HepG2 (cell line): ENCODE data around the gene SORBS2. TPM values are rescaled to one million over a fixed set of nuclear protein-coding genes. Genes with fewer than 3 reads are reported as not detected.

Experiments
- ARHGAP35 ChIP-seq: sonication (generic); formaldehyde crosslinking; IDR thresholded peaks from 2 replicates; pipeline ENCODE4 v1.9.0; 2022; ENCODE audit warnings: mild to moderate bottlenecking, inconsistent platforms, moderate library complexity, missing genetic modification reagents, borderline replicate concordance
- BCLAF1 ChIP-seq: fragments of 450-650 bp; IDR thresholded peaks from 2 replicates; pipeline ENCODE4 v1.6.1; 2017; ENCODE audit warnings: mild to moderate bottlenecking
- BRF2 ChIP-seq: sonication (generic); formaldehyde crosslinking; IDR thresholded peaks from 2 replicates; pipeline ENCODE4 v1.8.1; 2022; ENCODE audit warnings: mild to moderate bottlenecking, missing genetic modification reagents
- GLMP ChIP-seq: sonication (generic); formaldehyde crosslinking; IDR thresholded peaks from 2 replicates; pipeline ENCODE4 v1.9.0; 2021; ENCODE audit warnings: missing genetic modification reagents, mild to moderate bottlenecking, borderline replicate concordance
- GPN1 ChIP-seq: sonication (generic); formaldehyde crosslinking; IDR thresholded peaks from 2 replicates; pipeline ENCODE4 v1.5.1; 2020; ENCODE audit warnings: missing genetic modification reagents, borderline replicate concordance
- HES4 ChIP-seq: sonication (generic); formaldehyde crosslinking; IDR thresholded peaks from 2 replicates; pipeline ENCODE4 v1.9.0; 2021; ENCODE audit warnings: mild to moderate bottlenecking, missing genetic modification reagents, borderline replicate concordance
- HMGXB3 ChIP-seq: sonication (generic); formaldehyde crosslinking; IDR thresholded peaks from 2 replicates; pipeline ENCODE4 v1.4.0; 2020; ENCODE audit warnings: missing genetic modification reagents, borderline replicate concordance
- NFIB ChIP-seq: sonication (generic); formaldehyde crosslinking; IDR thresholded peaks from 2 replicates; pipeline ENCODE4 v1.9.0; 2021; ENCODE audit warnings: missing genetic modification reagents, mild to moderate bottlenecking, borderline replicate concordance
- XBP1 ChIP-seq: sonication (generic); formaldehyde crosslinking; IDR thresholded peaks from 2 replicates; pipeline ENCODE4 v1.5.0; 2020; ENCODE audit warnings: missing genetic modification reagents
- ZBED4 ChIP-seq: sonication (generic); formaldehyde crosslinking; IDR thresholded peaks from 2 replicates; pipeline ENCODE4 v1.4.0; 2020; ENCODE audit warnings: missing genetic modification reagents, borderline replicate concordance
- ZKSCAN1 ChIP-seq: fragments of 150-350 bp; IDR thresholded peaks from 2 replicates; pipeline ENCODE4 v1.6.1; 2014; ENCODE audit warnings: low read length
- ZKSCAN8 ChIP-seq: IDR thresholded peaks from 2 replicates; pipeline ENCODE4 v1.6.1; 2016; ENCODE audit warnings: borderline replicate concordance, missing genetic modification reagents, missing compliant biosample characterization
- ZNF251 ChIP-seq: sonication (generic); formaldehyde crosslinking; IDR thresholded peaks from 2 replicates; pipeline ENCODE4 v1.9.0; 2021; ENCODE audit warnings: mild to moderate bottlenecking, missing genetic modification reagents
- ZNF282 ChIP-seq: fragments of 450-650 bp; IDR thresholded peaks from 2 replicates; pipeline ENCODE4 v1.6.1; 2018; ENCODE audit not compliant: partially characterized antibody
- ZNF550 ChIP-seq: sonication (generic); formaldehyde crosslinking; IDR thresholded peaks from 2 replicates; pipeline ENCODE4 v1.4.0; 2020; ENCODE audit warnings: mild to moderate bottlenecking, missing genetic modification reagents, borderline replicate concordance
- ZNF749 ChIP-seq: sonication (generic); formaldehyde crosslinking; IDR thresholded peaks from 2 replicates; pipeline ENCODE4 v1.8.0; 2022; ENCODE audit warnings: mild to moderate bottlenecking, missing genetic modification reagents, moderate library complexity, borderline replicate concordance
- polyA plus RNA-seq, 8 experiments: library from polyadenylated mRNA; depleted of rRNA in 3 of 8; stranded (reverse) in 7 of 8; unstranded in 1 of 8; fragments of >200 nt; fragmentation: Illumina TruSeq in 4 of 8; extraction: Trizol in 4 of 8; gene quantifications; 2 replicates each; pipeline versions ENCODE4 v1.2.1 to v1.2.3, GENCODE V29; 2011 to 2016; ENCODE audit warnings: low read depth in 4 of 8, missing spikeins in 1 of 8, mixed read lengths in 1 of 8; ENCODE audit not compliant: insufficient read depth in 1 of 8
- total RNA-seq, 5 experiments: library from RNA; depleted of rRNA; stranded (reverse); fragments of >200 nt; fragmentation: Illumina TruSeq; extraction: Trizol; gene quantifications; 2 replicates each; pipeline ENCODE4 v1.2.3, GENCODE V29; 2016; ENCODE audit warnings: low read depth in 1 of 5

SORBS2 gene
- total and polyA plus RNA-seq, 2 of the 13 experiments (the other 11 are each of a cell fraction or from before 2014, with no cell fraction given) = 25.0 to 80.5 TPM

GRCh38 chr4:185713731-185714130 is 98.3 kb downstream of the SORBS2 start (continued):
- TF ChIP-seq BRF2 (CRISPR knock-in tag) (no peak), ZKSCAN8 (CRISPR knock-in tag) (peak; percentile 73; the same call in 1 of the 2 replicates), XBP1 (no peak), GPN1 (CRISPR knock-in tag) (no peak), GLMP (no peak), ZNF251 (CRISPR knock-in tag) (no peak), ARHGAP35 (no peak), NFIB (CRISPR knock-in tag) (no peak), ZNF550 (CRISPR knock-in tag) (no peak), ZNF282 (no peak), ZKSCAN1 (no peak), BCLAF1 (no peak), HES4 (CRISPR knock-in tag) (no peak), ZBED4 (CRISPR knock-in tag) (no peak), ZNF749 (CRISPR knock-in tag) (no peak), HMGXB3 (CRISPR knock-in tag) (no peak)
